GM12892 (cell line): ENCODE measurements around the gene NRXN3.

Source experiments
- POLR2A ChIP-seq: IDR thresholded peaks from 2 replicates; pipeline ENCODE4 v1.6.1; 2011; ENCODE audit warnings: low read depth, low read length, control low read depth
- TAF1 ChIP-seq: IDR thresholded peaks from 2 replicates; pipeline ENCODE4 v1.6.1; 2011; ENCODE audit warnings: low read depth, mild to moderate bottlenecking, control low read depth, low read length, borderline replicate concordance

GRCh38 chr14:79649856-79650255 lies 1479.7 kb downstream of the NRXN3 start:
- TF ChIP-seq TAF1 (no peak), POLR2A (no peak)
